ENCODE data around the gene SLX4IP. TPM values are rescaled to one million over a fixed set of nuclear protein-coding genes. Genes with fewer than 3 reads are reported as not detected.

The SLX4IP gene
- total RNA-seq, 1 experiment from 2014 or later: 9.7 TPM

- no peaks in the 10 kb centered on the region for H3K9me3 ChIP-seq (ENCODE audit: low read length)
- H3K9me2 ChIP-seq (replicated peaks; ENCODE audit: insufficient read depth, low read length): no peaks in the 10 kb centered on the region
- H3K27ac ChIP-seq (ENCODE audit: low read length): no peak overlapping the region
- H3K79me2 ChIP-seq (ENCODE audit: low read length): no peaks in the 10 kb centered on the region
- H3K9ac ChIP-seq (ENCODE audit: low read length): no peak overlapping the region
- no peaks in the 10 kb centered on the region for H3K27me3 ChIP-seq (ENCODE audit: low read length)
- H4K20me1 ChIP-seq (ENCODE audit: insufficient read depth, low read depth, low read length): peaks cover 3% of the 10 kb centered on the region; the same call in 1 of the 2 replicates
- no peak overlapping the region for H2AFZ ChIP-seq (ENCODE audit: low read length)
- H3K4me3 ChIP-seq (ENCODE audit: low read length): no peak overlapping the region
- no peaks in the 10 kb centered on the region; the same call in 1 of the 2 replicates for H3K36me3 ChIP-seq (ENCODE audit: insufficient read depth, low read length)
- peaks cover 9% of the 10 kb centered on the region for H3K4me1 ChIP-seq (ENCODE audit: low read length)
- no peak overlapping the region for H3K4me2 ChIP-seq (ENCODE audit: low read depth, low read length, poor library complexity, severe bottlenecking)
- DNase-seq: no peak
Measured at GRCh38 chr20:10662151-10662550, 227.0 kb downstream of the SLX4IP start.

DNA sequence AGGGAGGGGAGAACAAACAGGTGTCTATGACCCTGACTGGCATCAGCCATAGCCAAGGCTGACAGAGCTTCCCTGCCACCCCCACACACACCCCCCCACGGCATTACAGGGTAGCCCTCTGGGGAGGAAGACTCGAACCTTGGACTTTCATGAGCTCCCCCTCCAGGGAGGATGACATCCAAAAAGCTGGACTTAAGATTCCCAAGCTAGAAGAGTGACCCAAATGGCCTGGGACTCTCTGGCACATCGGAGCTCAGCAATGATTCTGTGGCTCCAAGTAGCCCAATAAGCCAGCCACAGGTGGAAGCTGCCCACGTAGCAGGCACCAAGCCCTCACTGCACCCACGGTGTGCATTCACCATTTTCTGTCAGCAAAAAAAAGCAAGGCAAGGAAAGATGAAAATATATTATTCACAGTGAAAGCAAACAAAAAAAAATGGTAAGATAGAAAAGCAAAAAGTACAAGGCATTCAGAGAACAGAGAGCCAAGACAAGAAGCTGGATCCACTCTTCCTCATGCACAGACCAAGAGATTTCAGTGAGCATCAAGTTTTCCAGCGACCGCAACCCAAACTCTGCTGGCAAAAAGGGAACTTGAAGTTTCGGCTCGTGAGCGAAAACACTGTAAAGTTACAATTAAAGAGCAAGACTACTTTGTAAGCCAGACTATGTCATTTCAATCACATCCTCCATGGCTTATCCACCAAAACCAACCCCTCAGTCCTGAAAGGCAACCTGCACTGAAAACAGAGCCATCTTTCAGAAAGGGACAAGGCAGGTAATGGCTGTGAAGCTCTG lies 227.8 kb downstream of the SLX4IP start:
- DNase-seq: no peak
- Histone ChIP-seq H3K4me1 (ENCODE audit: low read length) (peaks cover 9% of the 10 kb centered on the region), H3K4me2 (ENCODE audit: low read depth, low read length, poor library complexity, severe bottlenecking) (no peak overlapping the region), H3K4me3 (ENCODE audit: low read length) (no peak overlapping the region), H2AFZ (ENCODE audit: low read length) (no peak overlapping the region), H3K9me3 (ENCODE audit: low read length) (no peaks in the 10 kb centered on the region), H3K36me3 (ENCODE audit: insufficient read depth, low read length) (no peaks in the 10 kb centered on the region; the same call in 1 of the 2 replicates), H3K9ac (ENCODE audit: low read length) (no peak overlapping the region), H3K27ac (ENCODE audit: low read length) (no peak overlapping the region), H4K20me1 (ENCODE audit: insufficient read depth, low read depth, low read length) (peaks cover 3% of the 10 kb centered on the region; the same call in 1 of the 2 replicates), H3K79me2 (ENCODE audit: low read length) (no peaks in the 10 kb centered on the region), H3K27me3 (ENCODE audit: low read length) (no peaks in the 10 kb centered on the region), H3K9me2 (replicated peaks; ENCODE audit: insufficient read depth, low read length) (no peaks in the 10 kb centered on the region)

DNA sequence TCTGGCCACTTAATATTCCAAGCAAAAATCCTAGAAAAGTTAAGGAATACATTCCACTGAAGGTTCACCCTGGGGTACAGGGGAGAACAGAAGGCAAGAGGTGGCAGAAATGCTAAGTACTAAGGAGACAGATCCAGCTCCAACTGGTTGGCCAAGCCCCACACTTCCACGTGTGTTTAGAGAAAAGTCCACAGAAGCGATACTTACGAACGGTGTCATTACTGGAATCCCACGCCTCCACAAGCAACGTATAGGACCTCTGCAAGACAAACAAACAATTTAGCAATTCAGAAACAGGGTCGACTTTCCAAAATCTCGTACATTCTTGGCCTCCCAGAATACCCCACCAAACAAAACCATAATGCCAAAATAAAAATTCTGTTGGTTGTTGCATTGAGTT lies 228.7 kb downstream of the SLX4IP start:
- Histone ChIP-seq H3K4me1 (ENCODE audit: low read length) (peaks cover 12% of the 10 kb centered on the region), H2AFZ (ENCODE audit: low read length) (no peak overlapping the region), H3K9ac (ENCODE audit: low read length) (no peak overlapping the region), H3K36me3 (ENCODE audit: insufficient read depth, low read length) (peaks cover 6% of the 10 kb centered on the region; the same call in 1 of the 2 replicates), H3K27ac (ENCODE audit: low read length) (no peak overlapping the region), H4K20me1 (ENCODE audit: insufficient read depth, low read depth, low read length) (peaks cover 3% of the 10 kb centered on the region; the same call in 1 of the 2 replicates), H3K9me3 (ENCODE audit: low read length) (no peaks in the 10 kb centered on the region), H3K9me2 (replicated peaks; ENCODE audit: insufficient read depth, low read length) (no peaks in the 10 kb centered on the region), H3K4me2 (ENCODE audit: low read depth, low read length, poor library complexity, severe bottlenecking) (no peak overlapping the region), H3K27me3 (ENCODE audit: low read length) (no peaks in the 10 kb centered on the region), H3K4me3 (ENCODE audit: low read length) (no peak overlapping the region), H3K79me2 (ENCODE audit: low read length) (0 out of 2 replicates have a peak, but pooled peaks cover 2% of the 10 kb centered on the region)
- no peak for DNase-seq

GRCh38 chr20:10665027-10665561 lies 230.0 kb downstream of the SLX4IP start:
- peaks cover 25% of the 10 kb centered on the region for H3K4me1 ChIP-seq (ENCODE audit: low read length)
- no peak overlapping the region for H3K4me3 ChIP-seq (ENCODE audit: low read length)
- peaks cover 6% of the 10 kb centered on the region; the same call in 1 of the 2 replicates for H3K79me2 ChIP-seq (ENCODE audit: low read length)
- H3K27me3 ChIP-seq (ENCODE audit: low read length): no peaks in the 10 kb centered on the region
- DNase-seq: no peak
- H2AFZ ChIP-seq (ENCODE audit: low read length): no peak overlapping the region
- H3K36me3 ChIP-seq (ENCODE audit: insufficient read depth, low read length): peaks cover 6% of the 10 kb centered on the region; the same call in 1 of the 2 replicates
- H3K27ac ChIP-seq (ENCODE audit: low read length): no peak overlapping the region
- H3K9ac ChIP-seq (ENCODE audit: low read length): no peak overlapping the region
- H3K9me2 ChIP-seq (replicated peaks; ENCODE audit: insufficient read depth, low read length): no peaks in the 10 kb centered on the region
- no peaks in the 10 kb centered on the region for H3K9me3 ChIP-seq (ENCODE audit: low read length)
- H4K20me1 ChIP-seq (ENCODE audit: insufficient read depth, low read depth, low read length): peaks cover 3% of the 10 kb centered on the region; the same call in 1 of the 2 replicates
- H3K4me2 ChIP-seq (ENCODE audit: low read depth, low read length, poor library complexity, severe bottlenecking): no peak overlapping the region

- Histone ChIP-seq H3K4me1 (ENCODE audit: low read length) (peaks cover 32% of the 10 kb centered on the region), H3K36me3 (ENCODE audit: insufficient read depth, low read length) (peaks cover 6% of the 10 kb centered on the region; the same call in 1 of the 2 replicates), H3K4me2 (ENCODE audit: low read depth, low read length, poor library complexity, severe bottlenecking) (no peak overlapping the region), H3K27ac (ENCODE audit: low read length) (no peak overlapping the region), H3K9me2 (replicated peaks; ENCODE audit: insufficient read depth, low read length) (no peaks in the 10 kb centered on the region), H3K9me3 (ENCODE audit: low read length) (no peaks in the 10 kb centered on the region), H3K4me3 (ENCODE audit: low read length) (no peak overlapping the region), H3K27me3 (ENCODE audit: low read length) (no peaks in the 10 kb centered on the region), H4K20me1 (ENCODE audit: insufficient read depth, low read depth, low read length) (peaks cover 3% of the 10 kb centered on the region; the same call in 1 of the 2 replicates), H3K79me2 (ENCODE audit: low read length) (peaks cover 7% of the 10 kb centered on the region; the same call in 1 of the 2 replicates), H2AFZ (ENCODE audit: low read length) (no peak overlapping the region), H3K9ac (ENCODE audit: low read length) (no peak overlapping the region)
- no peak for DNase-seq
Measured at GRCh38 chr20:10665791-10666190, 230.7 kb downstream of the SLX4IP start.

GRCh38 chr20:10666221-10667076 lies 231.3 kb downstream of the SLX4IP start:
- Histone ChIP-seq H3K9ac (ENCODE audit: low read length) (no peak overlapping the region), H2AFZ (ENCODE audit: low read length) (no peak overlapping the region), H3K27me3 (ENCODE audit: low read length) (no peaks in the 10 kb centered on the region), H3K27ac (ENCODE audit: low read length) (no peak overlapping the region), H3K9me3 (ENCODE audit: low read length) (no peaks in the 10 kb centered on the region), H3K79me2 (ENCODE audit: low read length) (peaks cover 7% of the 10 kb centered on the region; the same call in 1 of the 2 replicates), H3K4me3 (ENCODE audit: low read length) (no peak overlapping the region), H3K4me1 (ENCODE audit: low read length) (peaks cover 39% of the 10 kb centered on the region), H3K36me3 (ENCODE audit: insufficient read depth, low read length) (peaks cover 6% of the 10 kb centered on the region; the same call in 1 of the 2 replicates), H4K20me1 (ENCODE audit: insufficient read depth, low read depth, low read length) (peaks cover 3% of the 10 kb centered on the region; the same call in 1 of the 2 replicates), H3K4me2 (ENCODE audit: low read depth, low read length, poor library complexity, severe bottlenecking) (no peak overlapping the region), H3K9me2 (replicated peaks; ENCODE audit: insufficient read depth, low read length) (no peaks in the 10 kb centered on the region)
- no peak for DNase-seq

DNA sequence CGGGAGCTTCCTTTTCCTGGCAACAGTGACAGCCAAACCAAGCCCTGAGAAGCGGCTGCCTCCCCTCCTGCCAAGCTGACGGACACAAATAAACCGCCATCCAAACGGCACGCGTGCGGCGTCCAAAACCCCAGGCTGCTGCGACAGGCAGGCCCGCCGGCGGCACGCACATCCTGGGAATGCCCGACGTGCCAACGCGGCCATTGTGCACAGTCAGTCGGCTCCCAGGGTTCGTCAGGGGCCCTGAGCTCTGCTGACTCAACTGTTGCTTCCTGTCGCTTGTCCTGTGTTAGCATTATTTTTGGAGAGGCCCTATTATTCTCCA lies 231.9 kb downstream of the SLX4IP start:
- Histone ChIP-seq H3K4me2 (ENCODE audit: low read depth, low read length, poor library complexity, severe bottlenecking) (no peak overlapping the region), H3K9ac (ENCODE audit: low read length) (no peak overlapping the region), H3K27me3 (ENCODE audit: low read length) (no peaks in the 10 kb centered on the region)

More for the DNA sequence above, 231.9 kb downstream of the SLX4IP start:
- no peak overlapping the region for H3K4me3 ChIP-seq (ENCODE audit: low read length)
- H3K9me3 ChIP-seq (ENCODE audit: low read length): no peaks in the 10 kb centered on the region
- no peak for DNase-seq
- H2AFZ ChIP-seq (ENCODE audit: low read length): no peak overlapping the region
- no peaks in the 10 kb centered on the region for H3K9me2 ChIP-seq (replicated peaks; ENCODE audit: insufficient read depth, low read length)
- no peak overlapping the region for H3K27ac ChIP-seq (ENCODE audit: low read length)
- peaks cover 6% of the 10 kb centered on the region; the same call in 1 of the 2 replicates for H3K36me3 ChIP-seq (ENCODE audit: insufficient read depth, low read length)
- peaks cover 7% of the 10 kb centered on the region; the same call in 1 of the 2 replicates for H3K79me2 ChIP-seq (ENCODE audit: low read length)
- H3K4me1 ChIP-seq (ENCODE audit: low read length): peaks cover 45% of the 10 kb centered on the region
- H4K20me1 ChIP-seq (ENCODE audit: insufficient read depth, low read depth, low read length): peaks cover 3% of the 10 kb centered on the region; the same call in 1 of the 2 replicates

Measured in Karpas-422 (cell line).